ENCODE results near the gene PRCP. TPM values are rescaled to one million over a fixed set of nuclear protein-coding genes. Genes with fewer than 3 reads are reported as not detected.

Gene PRCP
- total and polyA plus RNA-seq, 4 donors = 27.3 to 55.2 (median 41.2) TPM

GRCh38 chr11:82859750-82860149 is 40.5 kb downstream of the PRCP start:
- no peak for TF ChIP-seq TAF1 (conservative IDR thresholded peaks at IDR 0.05)
- TF ChIP-seq RXRA (IDR thresholded peaks at IDR 0.05) = no peak
- TF ChIP-seq ZBTB33 (IDR thresholded peaks at IDR 0.05) = no peak
- TF ChIP-seq RAD21 (IDR thresholded peaks at IDR 0.05) = no peak
- TF ChIP-seq YY1 (IDR thresholded peaks at IDR 0.05) = no peak
- no peak for TF ChIP-seq MAX (IDR thresholded peaks at IDR 0.05)
- DNase-seq (ENCODE audit: low spot score) = no peak
- no peaks in the 10 kb centered on the region for H3K36me3 ChIP-seq (ENCODE audit: control insufficient read depth in 4 of 4, insufficient read depth in 3 of 4, low read depth in 1 of 4, low read length in 3 of 4)
- WGBS = 93% methylated on average over 2 of the region's 2 CpGs
- H3K27me3 ChIP-seq (ENCODE audit: control insufficient read depth in 4 of 4, insufficient read depth in 4 of 4, low read length in 3 of 4) = no peaks in the 10 kb centered on the region
- no peak overlapping the region for H3K4me3 ChIP-seq (ENCODE audit: low read depth in 1 of 3, low read length in 3 of 3)
- H3K27ac ChIP-seq (ENCODE audit: low read depth in 1 of 2, low read length in 2 of 2) = no peak overlapping the region
- H3K9me3 ChIP-seq (ENCODE audit: control insufficient read depth in 4 of 4, low read length in 3 of 4) = no peaks in the 10 kb centered on the region
- no peak overlapping the region for H3K9ac ChIP-seq (ENCODE audit: low read depth in 1 of 2, low read length in 2 of 2)
- H3K4me1 ChIP-seq (ENCODE audit: control insufficient read depth in 4 of 4, insufficient read depth in 4 of 4, low read length in 3 of 4) = peaks cover under 1 to 6% (median 4%) of the 10 kb centered on the region in 4 donors

- Histone ChIP-seq H3K9me3 (ENCODE audit: control insufficient read depth in 4 of 4, low read length in 3 of 4) (peaks cover 0 to 2% (median 0%) of the 10 kb centered on the region in 4 donors), H3K27ac (ENCODE audit: low read depth in 1 of 2, low read length in 2 of 2) (no peak overlapping the region), H3K27me3 (ENCODE audit: control insufficient read depth in 4 of 4, insufficient read depth in 4 of 4, low read length in 3 of 4) (no peaks in the 10 kb centered on the region), H3K36me3 (ENCODE audit: control insufficient read depth in 4 of 4, insufficient read depth in 3 of 4, low read depth in 1 of 4, low read length in 3 of 4) (no peaks in the 10 kb centered on the region), H3K4me1 (ENCODE audit: control insufficient read depth in 4 of 4, insufficient read depth in 4 of 4, low read length in 3 of 4) (no peaks in the 10 kb centered on the region), H3K4me3 (ENCODE audit: low read depth in 1 of 3, low read length in 3 of 3) (no peak overlapping the region), H3K9ac (ENCODE audit: low read depth in 1 of 2, low read length in 2 of 2) (no peak overlapping the region)
- TF ChIP-seq RAD21 (IDR thresholded peaks at IDR 0.05) = no peak
- no peak for TF ChIP-seq HNF4G (IDR thresholded peaks at IDR 0.05)
- no peak for TF ChIP-seq FOXA2 (IDR thresholded peaks at IDR 0.05)
- no peak for TF ChIP-seq NR2F2 (IDR thresholded peaks at IDR 0.05)
- 80% methylated on average over 1 of the region's 1 CpG for WGBS
- DNase-seq (ENCODE audit: low spot score) = no peak
Measured at GRCh38 chr11:82858556-82859091, 41.6 kb downstream of the PRCP start.

- H3K27ac ChIP-seq (ENCODE audit: low read depth in 1 of 2, low read length in 2 of 2) = no peak overlapping the region
- no peaks in the 10 kb centered on the region for H3K4me1 ChIP-seq (ENCODE audit: control insufficient read depth in 4 of 4, insufficient read depth in 4 of 4, low read length in 3 of 4)
- H3K27me3 ChIP-seq (ENCODE audit: control insufficient read depth in 4 of 4, insufficient read depth in 4 of 4, low read length in 3 of 4) = no peaks in the 10 kb centered on the region
- 94% methylated on average over 2 of the region's 2 CpGs for WGBS
- H3K4me3 ChIP-seq (ENCODE audit: low read depth in 1 of 3, low read length in 3 of 3) = no peak overlapping the region
- H3K9ac ChIP-seq (ENCODE audit: low read depth in 1 of 2, low read length in 2 of 2) = no peak overlapping the region
- no peaks in the 10 kb centered on the region for H3K36me3 ChIP-seq (ENCODE audit: control insufficient read depth in 4 of 4, insufficient read depth in 3 of 4, low read depth in 1 of 4, low read length in 3 of 4)
- H3K9me3 ChIP-seq (ENCODE audit: control insufficient read depth in 4 of 4, low read length in 3 of 4) = peaks cover 0 to 2% (median 0%) of the 10 kb centered on the region in 4 donors
- DNase-seq (ENCODE audit: low spot score) = no peak
- TF ChIP-seq HNF4G (IDR thresholded peaks at IDR 0.05) (no peak), YY1 (IDR thresholded peaks at IDR 0.05) (no peak)
Measured at GRCh38 chr11:82858133-82858532, 42.1 kb downstream of the PRCP start.

- no peak for DNase-seq (ENCODE audit: low spot score)
- Histone ChIP-seq H3K4me1 (ENCODE audit: control insufficient read depth in 4 of 4, insufficient read depth in 4 of 4, low read length in 3 of 4) (no peaks in the 10 kb centered on the region), H3K27me3 (ENCODE audit: control insufficient read depth in 4 of 4, insufficient read depth in 4 of 4, low read length in 3 of 4) (no peaks in the 10 kb centered on the region), H3K9ac (ENCODE audit: low read depth in 1 of 2, low read length in 2 of 2) (no peak overlapping the region), H3K27ac (ENCODE audit: low read depth in 1 of 2, low read length in 2 of 2) (no peak overlapping the region), H3K36me3 (ENCODE audit: control insufficient read depth in 4 of 4, insufficient read depth in 3 of 4, low read depth in 1 of 4, low read length in 3 of 4) (no peaks in the 10 kb centered on the region), H3K4me3 (ENCODE audit: low read depth in 1 of 3, low read length in 3 of 3) (no peak overlapping the region), H3K9me3 (ENCODE audit: control insufficient read depth in 4 of 4, low read length in 3 of 4) (peaks cover 0 to 2% (median 0%) of the 10 kb centered on the region in 4 donors)
- WGBS = 98% methylated on average over 2 of the region's 2 CpGs
- TF ChIP-seq NR2F2 (IDR thresholded peaks at IDR 0.05) (no peak), FOXA2 (IDR thresholded peaks at IDR 0.05) (no peak), MAX (IDR thresholded peaks at IDR 0.05) (no peak), RXRA (IDR thresholded peaks at IDR 0.05) (no peak), RAD21 (IDR thresholded peaks at IDR 0.05) (no peak), SP1 (IDR thresholded peaks at IDR 0.05) (no peak), HNF4G (IDR thresholded peaks at IDR 0.05) (no peak), CTCF (IDR thresholded peaks at IDR 0.05; ENCODE audit: low read depth, low read length, missing input control) (no peak), GABPA (IDR thresholded peaks at IDR 0.05 in 1 of 2, conservative IDR thresholded peaks at IDR 0.05 in 1 of 2) (no peak), JUND (IDR thresholded peaks at IDR 0.05) (no peak), REST (IDR thresholded peaks at IDR 0.05) (no peak)
Measured at GRCh38 chr11:82857145-82857544, 43.1 kb downstream of the PRCP start.
